Keratinocyte (primary cell): ENCODE results near the gene COL16A1. TPM values are rescaled to one million over a fixed set of nuclear protein-coding genes. Genes with fewer than 3 reads are reported as not detected.

Source experiments
- DNase-seq: peaks from one replicate; pipeline ENCODE4 v3.0.0-alpha.2; 2011; ENCODE audit warnings: low read depth, missing footprints, low spot score
- FAIRE-seq: peaks from 2 replicates; lab custom pipeline; 2011; peaks lifted over from hg19 to GRCh38; lab: Jason Lieb, UNC
- H2AFZ ChIP-seq: 2 replicates; pipeline ENCODE4 v1.6.0; 2012; ENCODE audit warnings: low read length, control low read depth, inconsistent platforms; ENCODE audit not compliant: control insufficient read depth
- H3K27ac ChIP-seq: 2 replicates; pipeline ENCODE4 v1.5.1; 2011; ENCODE audit warnings: low read length; ENCODE audit not compliant: control insufficient read depth, insufficient read depth
- H3K27me3 ChIP-seq: 3 replicates; pipeline ENCODE4 v1.6.0; 2011; ENCODE audit warnings: low read length; ENCODE audit not compliant: control insufficient read depth, insufficient read depth; ENCODE audit errors: extremely low read depth
- H3K36me3 ChIP-seq, 2 experiments: 2 replicates in 1 of 2; 3 replicates in 1 of 2; pipeline ENCODE4 v1.5.1; 2011; ENCODE audit warnings: low read length in 2 of 2, mild to moderate bottlenecking in 1 of 2; ENCODE audit not compliant: control insufficient read depth in 2 of 2, insufficient read depth in 2 of 2; ENCODE audit errors: extremely low read depth in 1 of 2
- H3K4me1 ChIP-seq: 3 replicates; pipeline ENCODE4 v1.5.1; 2011; ENCODE audit warnings: low read length; ENCODE audit not compliant: control insufficient read depth, insufficient read depth; ENCODE audit errors: extremely low read depth
- H3K4me2 ChIP-seq: 3 replicates; pipeline ENCODE4 v1.6.0; 2011; ENCODE audit warnings: low read depth, low read length; ENCODE audit not compliant: control insufficient read depth, insufficient read depth; ENCODE audit errors: extremely low read depth
- H3K4me3 ChIP-seq, 3 experiments: fragments of 200-600 bp in 1 of 3; sonication (generic) in 1 of 3; 2 replicates in 2 of 3; 3 replicates in 1 of 3; pipeline ENCODE4 v1.5.1; 2011 to 2016; ENCODE audit warnings: low read length in 3 of 3, mild to moderate bottlenecking in 3 of 3, control low read depth in 2 of 3, inconsistent platforms in 1 of 3, low read depth in 1 of 3, mixed read lengths in 1 of 3, mixed run types in 1 of 3, moderate library complexity in 1 of 3; ENCODE audit not compliant: control insufficient read depth in 2 of 3, insufficient read depth in 2 of 3; ENCODE audit errors: extremely low read depth in 1 of 3
- H3K79me2 ChIP-seq: 2 replicates; pipeline ENCODE4 v1.6.0; 2012; ENCODE audit warnings: low read length; ENCODE audit not compliant: control insufficient read depth, insufficient read depth
- H3K9ac ChIP-seq: 3 replicates; pipeline ENCODE4 v1.6.0; 2011; ENCODE audit warnings: low read length; ENCODE audit not compliant: control insufficient read depth, insufficient read depth; ENCODE audit errors: extremely low read depth
- H3K9me1 ChIP-seq: 3 replicates; pipeline ENCODE4 v1.6.0; 2011; ENCODE audit warnings: low read length; ENCODE audit not compliant: control insufficient read depth, insufficient read depth; ENCODE audit errors: extremely low read depth
- H3K9me3 ChIP-seq: 2 replicates; pipeline ENCODE4 v1.5.1; 2012; ENCODE audit warnings: low read depth, low read length; ENCODE audit not compliant: control insufficient read depth
- H4K20me1 ChIP-seq: 3 replicates; pipeline ENCODE4 v1.6.0; 2011; ENCODE audit warnings: low read length; ENCODE audit not compliant: control insufficient read depth, insufficient read depth; ENCODE audit errors: extremely low read depth
- EZH2 ChIP-seq: IDR thresholded peaks from one replicate; pipeline ENCODE4 v1.6.1; 2012; ENCODE audit warnings: inconsistent platforms, mild to moderate bottlenecking, low read length, moderate library complexity
- dilution Hi-C: fragments of 300-500 bp; cut with MboI; formaldehyde crosslinking; loops from one replicate; pipeline ENCODE4 v1.7.0; 2020; ENCODE audit warnings: low sequenced_read_pairs; ENCODE audit not compliant: extremely low pct_ligation_motif_present
- polyA plus RNA-seq, 5 experiments: library from polyadenylated mRNA; depleted of rRNA in 3 of 5; stranded (reverse) in 3 of 5; stranded (forward) in 1 of 5; unstranded in 1 of 5; fragments of >200 nt; gene quantifications; 1 replicate in 1 of 5; 2 replicates in 3 of 5; 3 replicates in 1 of 5; pipeline versions ENCODE4 v1.2.1 to v1.2.3, GENCODE V29; 2011 to 2012; ENCODE audit warnings: missing spikeins in 2 of 5, low read depth in 1 of 5, low replicate concordance in 1 of 5
- TF ChIP-seq, protein P1 (sequence below), 3 experiments: IDR thresholded peaks in 1 of 3; conservative IDR thresholded peaks in 1 of 3; optimal IDR thresholded peaks in 1 of 3; 2 replicates in 2 of 3; 3 replicates in 1 of 3; pipeline versions ENCODE3 to v1.5.1; 2011; ENCODE audit warnings: low read length in 3 of 3, mild to moderate bottlenecking in 3 of 3, moderate library complexity in 2 of 3, control low read depth in 1 of 3, inconsistent platforms in 1 of 3; ENCODE audit not compliant: insufficient read depth in 2 of 3; ENCODE audit errors: extremely low read depth in 1 of 3

Gene COL16A1
- polyA plus RNA-seq, 1 donor (not counting 4 experiments of a cell fraction or from before 2014, with no cell fraction given) = 43.4 TPM

DNA sequence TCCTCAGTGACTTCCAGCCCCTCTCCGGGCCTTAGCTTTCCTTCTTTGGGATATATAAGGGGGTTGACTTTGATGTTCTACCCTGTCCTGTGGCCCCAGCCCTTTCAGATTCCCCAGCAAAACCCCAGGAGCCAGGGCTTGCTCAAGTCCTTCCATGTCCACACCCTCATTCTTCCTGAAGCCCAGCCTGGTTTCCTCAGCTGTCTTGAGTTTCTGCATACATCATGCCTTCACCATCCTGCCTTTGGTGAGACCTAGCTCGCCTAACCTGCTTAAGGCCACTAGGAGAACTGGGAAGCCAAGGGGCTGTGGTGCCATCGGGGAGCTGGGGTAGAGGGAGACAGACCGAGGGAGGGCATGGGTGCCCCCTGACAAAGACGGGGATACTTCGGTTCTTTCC lies 42.0 kb downstream of the COL16A1 start:
- FAIRE-seq = no peak
- no peak overlapping the region for H3K9ac ChIP-seq
- H3K4me1 ChIP-seq = peaks cover 12% of the 10 kb centered on the region
- H3K27ac ChIP-seq = no peak overlapping the region
- no peak overlapping the region for H3K4me3 ChIP-seq
- no peaks in the 10 kb centered on the region for H3K27me3 ChIP-seq
- DNase-seq = no peak
- no peak overlapping the region for H3K4me2 ChIP-seq
- H3K9me3 ChIP-seq = no peaks in the 10 kb centered on the region
- TF ChIP-seq, protein P1, sequence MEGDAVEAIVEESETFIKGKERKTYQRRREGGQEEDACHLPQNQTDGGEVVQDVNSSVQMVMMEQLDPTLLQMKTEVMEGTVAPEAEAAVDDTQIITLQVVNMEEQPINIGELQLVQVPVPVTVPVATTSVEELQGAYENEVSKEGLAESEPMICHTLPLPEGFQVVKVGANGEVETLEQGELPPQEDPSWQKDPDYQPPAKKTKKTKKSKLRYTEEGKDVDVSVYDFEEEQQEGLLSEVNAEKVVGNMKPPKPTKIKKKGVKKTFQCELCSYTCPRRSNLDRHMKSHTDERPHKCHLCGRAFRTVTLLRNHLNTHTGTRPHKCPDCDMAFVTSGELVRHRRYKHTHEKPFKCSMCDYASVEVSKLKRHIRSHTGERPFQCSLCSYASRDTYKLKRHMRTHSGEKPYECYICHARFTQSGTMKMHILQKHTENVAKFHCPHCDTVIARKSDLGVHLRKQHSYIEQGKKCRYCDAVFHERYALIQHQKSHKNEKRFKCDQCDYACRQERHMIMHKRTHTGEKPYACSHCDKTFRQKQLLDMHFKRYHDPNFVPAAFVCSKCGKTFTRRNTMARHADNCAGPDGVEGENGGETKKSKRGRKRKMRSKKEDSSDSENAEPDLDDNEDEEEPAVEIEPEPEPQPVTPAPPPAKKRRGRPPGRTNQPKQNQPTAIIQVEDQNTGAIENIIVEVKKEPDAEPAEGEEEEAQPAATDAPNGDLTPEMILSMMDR (optimal IDR thresholded peaks at IDR 0.05 in 1 of 3, IDR thresholded peaks at IDR 0.05 in 1 of 3, conservative IDR thresholded peaks at IDR 0.05 in 1 of 3; ENCODE audit: extremely low read depth in 1 of 3, insufficient read depth in 2 of 3, low read length in 3 of 3) = no peak
- no peak for TF ChIP-seq EZH2
- H3K79me2 ChIP-seq = no peaks in the 10 kb centered on the region
- no peak overlapping the region for H2AFZ ChIP-seq
- peaks cover 41% of the 10 kb centered on the region in 2 experiments for H3K36me3 ChIP-seq
- H3K9me1 ChIP-seq = no peaks in the 10 kb centered on the region
- dilution Hi-C loops = no loop called here
- no peaks in the 10 kb centered on the region for H4K20me1 ChIP-seq

DNA sequence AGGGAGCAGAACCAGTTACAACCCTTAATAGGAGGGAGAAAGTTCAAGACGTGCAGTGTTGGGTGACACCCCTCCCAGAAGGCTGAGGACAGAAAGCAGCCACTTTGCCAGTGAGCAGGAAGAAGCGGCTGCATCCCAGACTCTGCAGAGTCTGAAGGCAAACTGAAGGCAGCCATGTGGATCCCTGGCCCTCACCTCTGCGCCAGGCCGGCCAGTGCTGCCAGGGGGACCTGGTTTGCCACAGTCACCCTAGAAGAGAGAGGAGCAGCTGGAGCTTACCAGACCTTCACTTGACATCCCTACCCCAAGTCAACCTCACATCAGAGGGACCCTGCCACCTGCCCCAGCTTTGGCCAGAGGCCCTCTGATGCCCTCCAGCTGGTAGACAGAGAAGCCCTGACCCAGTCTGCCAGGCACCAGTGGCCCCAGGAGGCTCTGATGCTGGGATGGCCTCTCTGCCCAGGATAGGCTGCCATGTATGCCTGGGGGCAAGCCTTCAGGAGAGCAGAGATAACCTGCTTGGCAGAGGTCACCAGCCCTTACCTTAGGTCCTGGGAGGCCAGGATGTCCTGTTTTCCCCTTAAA lies 42.9 kb downstream of the COL16A1 start:
- no peak overlapping the region for H3K9ac ChIP-seq
- no peaks in the 10 kb centered on the region for H3K79me2 ChIP-seq
- no peak overlapping the region for H3K4me3 ChIP-seq
- no peaks in the 10 kb centered on the region for H4K20me1 ChIP-seq
- no peaks in the 10 kb centered on the region for H3K27me3 ChIP-seq
- H3K27ac ChIP-seq = no peak overlapping the region
- H3K36me3 ChIP-seq = peaks cover 44 to 45% of the 10 kb centered on the region in 2 experiments
- dilution Hi-C loops = no loop called here
- no peaks in the 10 kb centered on the region for H3K9me3 ChIP-seq
- FAIRE-seq (no peak), DNase-seq (no peak)
- H3K4me2 ChIP-seq = no peak overlapping the region
- H3K9me1 ChIP-seq = no peaks in the 10 kb centered on the region
- peaks cover 3% of the 10 kb centered on the region for H3K4me1 ChIP-seq
- TF ChIP-seq, protein P1 (optimal IDR thresholded peaks at IDR 0.05 in 1 of 3, IDR thresholded peaks at IDR 0.05 in 1 of 3, conservative IDR thresholded peaks at IDR 0.05 in 1 of 3; ENCODE audit: extremely low read depth in 1 of 3, insufficient read depth in 2 of 3, low read length in 3 of 3) = no peak
- TF ChIP-seq EZH2 = no peak
- H2AFZ ChIP-seq = no peak overlapping the region
